Thyroid gland (tissue), 4 donors: ENCODE results near the gene PARD3B.

Experiments used
- CTCF ChIP-seq, 6 experiments: fragments of 200-600 bp in 3 of 6; fragments of 450-650 bp in 3 of 6; sonication (generic) in 3 of 6; IDR thresholded peaks; one replicate each; pipeline ENCODE4 v1.5.1; 2016 to 2019; ENCODE audit warnings: antibody characterized with exemption in 6 of 6, mild to moderate bottlenecking in 2 of 6, inconsistent platforms in 1 of 6, moderate library complexity in 1 of 6
- POLR2A ChIP-seq, 2 donors: fragments of 450-650 bp; IDR thresholded peaks; one replicate each; pipeline ENCODE4 v1.6.1; 2017; ENCODE audit warnings: antibody characterized with exemption in 2 of 2, mild to moderate bottlenecking in 2 of 2, moderate library complexity in 1 of 2

DNA sequence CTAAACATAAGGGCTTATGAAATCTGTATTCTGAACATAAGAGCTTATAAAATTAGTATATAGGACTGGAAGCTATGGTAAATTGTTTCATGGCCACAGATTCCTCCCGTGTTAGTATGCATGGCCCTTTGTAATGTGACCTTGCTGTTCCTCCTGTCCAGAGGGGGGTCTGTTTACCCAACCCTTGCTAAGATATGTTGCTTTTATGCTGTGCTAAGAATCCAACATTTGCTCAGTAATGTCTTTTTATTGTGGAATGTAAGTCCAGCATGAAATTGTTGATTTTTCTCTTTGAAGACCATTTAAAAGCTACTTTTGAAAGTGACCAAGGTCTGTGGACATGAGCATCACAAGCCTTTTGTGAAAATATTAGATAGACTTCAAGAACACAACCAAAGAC is 485.4 kb downstream of the PARD3B start:
- TF ChIP-seq CTCF (IDR thresholded peaks at IDR 0.05) = no peak
- TF ChIP-seq POLR2A (IDR thresholded peaks at IDR 0.05) = no peak
